NCI-H345 treated with DMSO at 0.1 percent for 48 hours (cell line): ENCODE data around the gene SLC25A21.
"Not testable (repeated sequence)": the region's sequence is repeated elsewhere in the genome, so short reads cannot be mapped to it uniquely, and the experiment has no call there.

Experiments
- DNase-seq: peaks from one replicate; lab custom pipeline; 2025; ENCODE audit not compliant: unreplicated experiment; lab: John Stamatoyannopoulos, UW

The SLC25A21 gene

DNA sequence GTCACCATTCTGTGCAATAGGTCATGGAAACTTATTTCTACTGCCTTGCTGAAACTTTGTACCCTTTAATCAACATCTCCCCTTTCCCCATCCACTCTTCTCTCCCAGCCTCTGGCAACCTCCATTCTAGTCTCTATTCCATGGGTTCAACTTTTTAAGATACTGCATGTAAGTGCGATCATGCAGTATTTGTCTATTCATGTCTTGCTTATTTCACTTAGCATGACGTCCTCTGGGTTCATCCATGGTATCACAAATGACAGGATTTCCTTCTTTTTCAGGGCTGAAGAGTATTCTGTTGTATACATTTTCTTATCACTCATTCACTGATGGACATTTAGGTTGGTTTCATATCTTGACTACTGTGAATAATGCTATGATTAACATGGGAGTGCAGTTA lies 288.4 kb downstream of the SLC25A21 start:
- no peak for DNase-seq

DNA sequence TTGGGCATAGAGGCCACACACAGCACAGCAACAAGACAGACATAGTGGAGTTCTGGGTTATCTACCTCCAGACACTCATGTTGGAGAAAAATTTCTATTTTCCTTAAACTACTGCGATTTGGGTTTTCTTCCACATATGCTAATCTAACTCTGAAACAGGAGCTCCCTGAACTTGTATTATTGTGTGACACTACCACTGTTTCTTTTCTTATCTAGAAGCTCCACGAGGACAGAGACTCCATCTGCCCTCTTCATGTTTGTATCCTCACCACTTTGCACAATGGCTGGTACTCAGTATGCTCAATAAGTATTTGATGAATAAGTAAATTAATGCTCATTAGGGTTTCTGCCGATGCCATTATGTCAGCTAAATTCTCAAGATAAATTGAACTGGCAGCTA lies 292.1 kb downstream of the SLC25A21 start:
- no peak for DNase-seq

DNA sequence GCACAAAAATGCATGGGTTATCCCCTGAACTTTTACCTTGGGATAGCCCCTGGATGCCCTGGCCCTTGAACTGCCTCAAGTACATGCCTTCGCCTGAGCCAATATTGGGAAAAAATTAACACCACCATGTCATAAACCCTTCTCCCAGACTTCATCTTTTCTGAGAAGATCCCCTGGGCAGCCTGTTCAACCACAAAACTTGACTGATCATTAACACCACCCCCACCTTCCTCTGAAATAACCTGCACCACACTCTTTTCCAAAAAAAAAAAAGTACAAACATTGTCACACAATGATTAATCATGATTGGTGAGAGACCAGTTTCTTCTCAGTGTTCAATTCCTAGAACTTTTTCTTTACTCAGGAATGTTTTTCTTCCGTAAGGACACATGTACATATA lies 292.8 kb downstream of the SLC25A21 start:
- no peak for DNase-seq

DNA sequence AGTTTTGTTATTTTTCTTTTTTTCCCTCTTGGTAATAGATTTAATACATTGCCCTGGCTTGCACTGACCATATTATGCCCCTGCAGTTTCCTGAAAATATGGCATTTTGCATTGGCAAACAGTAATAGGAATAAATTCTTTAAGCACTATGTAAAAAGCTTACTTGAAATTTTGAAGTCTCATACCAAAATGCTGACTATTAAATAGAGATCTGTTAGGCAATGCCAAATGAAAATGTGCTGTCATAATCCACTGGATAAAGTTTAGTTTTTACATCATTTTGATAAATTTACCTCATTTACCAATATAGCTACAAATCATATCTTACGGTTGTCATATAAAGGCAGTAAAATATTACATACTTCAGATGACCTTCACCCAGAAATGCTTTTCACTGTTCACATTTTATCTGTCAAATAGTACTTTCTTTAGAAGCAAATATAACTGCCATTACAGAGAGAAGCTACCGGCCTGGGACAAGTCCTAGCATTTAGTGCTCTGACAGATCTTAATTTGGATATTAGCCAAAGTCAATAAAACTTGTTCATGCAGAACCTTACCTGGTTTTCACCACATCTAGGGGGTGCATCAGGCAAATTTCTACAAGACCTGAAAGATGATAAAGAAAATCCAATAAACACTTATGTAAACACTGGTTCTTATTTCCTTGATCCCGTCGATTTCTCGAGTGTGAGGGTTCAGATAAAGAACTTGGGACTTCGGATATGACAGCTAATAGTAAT lies 297.8 kb downstream of the SLC25A21 start:
- DNase-seq, result peak; percentile 51

DNA sequence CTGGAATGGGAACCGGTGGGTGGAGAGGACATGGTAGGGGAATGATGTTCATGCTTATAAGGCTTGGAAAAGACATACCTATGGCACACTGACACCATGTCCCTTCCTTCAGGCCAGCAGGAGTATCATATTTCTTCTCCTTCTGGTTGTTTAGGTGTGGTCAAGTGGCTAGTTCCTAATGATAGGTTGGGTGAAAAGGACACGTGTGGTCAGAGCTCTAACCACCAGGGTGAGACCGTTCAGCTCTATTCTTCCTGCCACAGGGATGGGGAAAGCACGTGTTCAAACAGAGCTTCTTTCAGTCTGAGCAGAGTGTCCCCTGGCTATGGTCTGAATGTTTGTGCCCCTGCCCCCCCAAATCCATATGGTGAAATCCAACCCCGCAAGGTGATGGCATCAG lies 301.6 kb downstream of the SLC25A21 start:
- no peak for DNase-seq

DNA sequence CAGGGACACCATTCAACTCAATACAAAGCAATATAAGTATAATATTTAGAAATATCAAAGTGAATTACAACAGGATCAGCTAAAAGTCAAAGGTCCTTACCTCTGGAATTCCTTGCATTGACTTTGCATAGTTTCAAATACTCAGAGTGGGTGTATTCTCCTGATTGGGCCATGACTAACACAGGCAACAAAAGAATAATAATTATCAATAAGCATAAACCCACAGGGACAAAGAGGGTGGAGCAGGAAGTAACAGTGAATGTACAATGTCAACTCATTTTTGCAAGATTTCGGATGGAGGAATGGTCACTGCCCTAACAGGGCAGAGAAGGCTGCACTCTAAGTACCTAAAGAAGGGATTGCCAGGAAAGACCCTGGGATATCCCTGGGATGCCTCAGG lies 303.3 kb downstream of the SLC25A21 start:
- DNase-seq, result no peak

DNA sequence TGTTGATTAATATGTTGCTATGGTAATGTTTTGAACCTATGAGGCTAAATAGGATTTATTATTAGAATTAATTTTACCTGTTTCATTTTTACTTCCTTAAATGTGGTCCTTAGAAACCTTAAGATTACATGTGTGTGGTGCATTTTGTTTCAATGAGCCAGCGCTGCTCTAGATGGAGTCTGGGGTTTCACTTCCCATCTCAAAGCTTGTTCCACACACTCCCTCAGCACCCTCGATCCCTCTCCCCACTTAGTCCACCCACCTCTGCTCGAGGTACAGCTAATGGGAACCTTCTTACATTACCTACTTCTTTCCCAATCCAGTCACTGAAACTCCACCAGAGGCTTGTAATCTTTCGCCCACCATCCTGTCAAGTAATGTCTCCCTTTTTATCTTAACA lies 305.5 kb downstream of the SLC25A21 start:
- no peak for DNase-seq

DNA sequence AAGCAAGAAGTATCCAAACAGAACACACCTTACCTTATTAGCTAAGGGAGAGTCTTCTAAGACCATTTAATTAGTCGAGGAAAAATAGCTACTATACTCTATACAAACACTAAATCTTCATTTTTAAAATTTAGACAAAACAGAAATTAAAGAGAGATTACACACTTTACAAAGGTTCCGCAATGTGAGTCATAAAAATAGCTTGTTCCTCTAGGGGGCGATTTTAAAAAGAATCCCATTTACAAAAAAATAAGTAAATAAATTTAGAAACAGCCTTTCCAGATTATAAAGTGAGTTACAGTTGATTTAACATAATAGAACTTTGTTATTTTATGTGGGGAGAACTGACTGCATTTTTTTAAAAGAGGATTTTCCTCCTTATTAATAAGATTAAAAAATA lies 309.1 kb downstream of the SLC25A21 start:
- DNase-seq, result no peak

DNA sequence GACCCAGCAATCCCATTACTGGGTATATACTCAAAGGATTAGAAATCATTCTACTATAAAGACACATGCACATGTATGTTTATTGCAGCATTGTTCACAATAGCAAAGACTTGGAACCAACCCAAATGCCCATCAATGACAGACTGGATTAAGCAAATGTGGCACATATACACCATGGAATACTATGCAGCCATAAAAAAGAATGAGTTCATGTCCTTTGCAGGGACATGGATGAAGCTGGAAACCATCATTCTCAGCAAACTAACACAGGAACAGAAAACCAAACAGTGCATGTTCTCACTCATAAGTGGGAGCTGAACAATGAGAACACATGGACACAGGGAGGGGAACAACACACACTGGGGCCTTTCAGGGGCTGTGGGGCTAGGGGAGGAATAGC lies 310.2 kb downstream of the SLC25A21 start:
- not testable (repeated sequence) for DNase-seq

DNA sequence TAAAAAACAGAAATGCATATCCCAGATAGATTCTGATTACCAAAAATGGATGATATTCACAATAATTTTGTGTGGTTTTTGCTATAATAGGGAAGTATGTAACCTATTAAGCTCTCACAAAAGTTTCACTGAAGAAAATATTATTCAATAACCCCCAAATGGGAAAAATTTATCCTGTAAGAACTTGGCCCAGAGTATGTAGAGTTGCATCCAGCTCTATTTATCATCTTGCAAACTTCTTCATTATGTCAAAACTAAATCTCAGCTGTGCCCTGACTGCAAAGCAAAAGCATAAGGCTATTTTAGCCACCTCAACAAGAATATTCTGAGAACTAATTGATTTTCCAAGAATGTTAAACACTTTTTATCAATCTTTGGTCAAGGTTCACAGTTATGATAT lies 311.6 kb downstream of the SLC25A21 start:
- no peak for DNase-seq

DNA sequence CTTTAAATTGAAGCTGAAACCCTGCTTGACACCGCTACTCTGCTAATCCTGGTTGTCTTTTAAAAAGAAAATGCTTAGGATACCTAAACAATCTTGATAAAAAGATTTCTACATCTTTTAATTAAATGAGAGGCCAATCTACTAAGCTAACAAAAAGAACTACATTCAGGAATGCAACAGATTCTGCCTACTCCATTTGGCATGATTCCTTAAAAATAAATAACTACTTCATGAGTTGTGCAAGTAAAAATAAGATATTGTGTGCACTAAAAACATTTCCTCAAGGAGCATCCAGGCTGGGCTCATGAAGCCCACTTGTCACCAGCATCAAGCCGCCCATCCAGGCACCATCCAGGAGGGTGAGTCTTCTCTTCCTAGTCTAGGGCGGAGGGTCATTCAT lies 313.3 kb downstream of the SLC25A21 start:
- no peak for DNase-seq

DNA sequence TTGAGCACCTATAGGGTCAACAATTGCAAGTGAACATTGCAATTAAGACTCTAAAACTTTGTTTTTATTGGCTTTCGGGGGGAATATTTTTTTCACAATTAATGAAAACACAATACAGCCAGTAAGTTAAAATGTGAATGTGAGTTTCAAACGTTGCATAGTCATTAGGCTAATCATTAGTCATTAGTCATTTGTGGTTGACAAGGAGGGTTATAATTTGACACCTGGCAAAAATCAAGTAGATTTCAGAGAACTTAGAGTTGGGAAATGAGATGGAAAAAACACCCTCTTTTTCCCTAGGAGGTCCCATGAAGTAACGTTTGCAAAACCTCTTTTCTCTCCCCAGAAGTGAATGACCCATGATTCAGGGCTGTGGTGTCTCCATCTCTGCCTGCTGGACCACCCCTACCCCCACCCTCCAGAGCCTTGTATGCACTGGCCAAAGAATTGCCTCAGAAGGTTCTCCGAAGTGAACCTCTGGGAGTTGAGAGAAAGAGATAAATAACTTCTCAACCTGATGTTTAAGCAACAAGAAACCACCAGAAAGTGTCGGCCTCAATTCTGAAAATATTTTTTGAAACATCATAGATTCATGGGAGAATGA lies 314.5 kb downstream of the SLC25A21 start:
- DNase-seq, result no peak

DNA sequence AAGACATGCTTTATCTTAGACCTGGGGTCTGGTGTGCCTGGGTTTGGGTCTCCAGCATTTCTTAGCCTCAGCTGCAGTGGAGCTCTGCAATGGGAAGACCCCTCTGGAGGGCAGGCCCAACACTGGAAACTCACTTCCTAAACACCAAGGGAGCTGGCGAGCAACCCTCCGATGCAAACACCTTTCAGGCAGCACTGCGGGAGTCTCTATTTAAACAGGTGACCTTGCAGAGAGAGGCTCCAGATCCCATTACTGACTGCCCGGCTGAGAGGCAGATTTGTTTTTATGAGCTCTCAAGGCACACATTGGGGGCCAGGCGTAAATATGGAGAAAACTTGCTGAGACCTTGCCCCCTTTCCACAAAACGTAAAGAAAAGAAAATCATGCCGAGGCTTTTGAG lies 315.3 kb downstream of the SLC25A21 start:
- peak; percentile 83 for DNase-seq

DNA sequence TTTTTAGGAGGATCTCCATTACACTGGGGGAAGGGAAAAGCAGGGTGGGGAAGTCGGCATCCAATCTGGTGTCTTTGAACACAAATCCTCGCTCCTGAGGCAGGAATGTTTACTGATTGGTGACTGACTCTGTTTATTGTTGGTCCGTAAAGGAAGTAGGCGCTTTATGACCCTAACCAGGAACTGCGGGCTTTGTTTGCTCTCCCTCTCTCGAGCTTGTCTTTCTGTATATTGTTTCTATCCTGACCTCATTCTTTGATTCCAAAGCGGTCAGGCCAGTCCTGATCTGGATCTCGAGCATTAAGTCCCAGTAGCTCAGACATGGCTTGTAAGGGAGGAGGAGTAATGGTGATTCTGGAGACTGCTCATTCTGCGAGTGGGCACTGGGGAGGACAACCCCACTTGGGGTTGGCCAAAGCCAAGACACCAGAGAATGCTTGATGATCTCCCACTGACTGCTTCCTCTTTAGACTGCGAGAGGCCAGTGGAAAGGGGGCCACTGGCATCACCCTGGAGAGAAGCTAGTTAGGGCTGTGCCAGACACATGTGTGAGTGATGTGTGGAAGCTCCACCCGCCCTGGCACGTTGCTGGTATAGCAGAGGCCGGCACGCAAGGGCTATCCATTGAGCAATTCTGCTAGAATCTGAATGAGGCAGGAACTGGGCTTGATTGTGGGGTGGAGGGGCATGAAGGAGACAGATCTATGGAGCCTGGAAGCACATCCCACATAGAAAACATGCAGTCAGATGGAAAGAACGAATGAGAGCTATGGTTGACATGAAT lies 316.1 kb downstream of the SLC25A21 start:
- no peak for DNase-seq

DNA sequence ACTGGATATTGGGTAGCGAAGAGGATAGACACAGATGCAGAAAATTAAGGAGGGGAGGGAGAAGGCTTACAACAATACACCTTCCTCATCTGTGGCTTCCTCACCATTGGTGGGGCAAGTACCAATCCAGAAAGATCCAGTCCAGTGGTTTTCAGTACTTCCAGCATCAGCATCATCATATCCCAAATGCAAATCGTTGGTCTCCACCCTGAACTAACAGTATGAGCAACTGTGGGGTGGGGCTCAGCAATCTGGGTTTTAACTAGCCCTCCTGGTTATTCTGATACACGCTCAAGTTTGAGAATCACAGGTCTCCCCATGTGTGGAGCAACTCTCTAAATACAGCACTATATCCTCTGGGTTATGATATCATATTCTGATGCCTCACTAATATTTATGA lies 317.0 kb downstream of the SLC25A21 start:
- DNase-seq, result no peak

DNA sequence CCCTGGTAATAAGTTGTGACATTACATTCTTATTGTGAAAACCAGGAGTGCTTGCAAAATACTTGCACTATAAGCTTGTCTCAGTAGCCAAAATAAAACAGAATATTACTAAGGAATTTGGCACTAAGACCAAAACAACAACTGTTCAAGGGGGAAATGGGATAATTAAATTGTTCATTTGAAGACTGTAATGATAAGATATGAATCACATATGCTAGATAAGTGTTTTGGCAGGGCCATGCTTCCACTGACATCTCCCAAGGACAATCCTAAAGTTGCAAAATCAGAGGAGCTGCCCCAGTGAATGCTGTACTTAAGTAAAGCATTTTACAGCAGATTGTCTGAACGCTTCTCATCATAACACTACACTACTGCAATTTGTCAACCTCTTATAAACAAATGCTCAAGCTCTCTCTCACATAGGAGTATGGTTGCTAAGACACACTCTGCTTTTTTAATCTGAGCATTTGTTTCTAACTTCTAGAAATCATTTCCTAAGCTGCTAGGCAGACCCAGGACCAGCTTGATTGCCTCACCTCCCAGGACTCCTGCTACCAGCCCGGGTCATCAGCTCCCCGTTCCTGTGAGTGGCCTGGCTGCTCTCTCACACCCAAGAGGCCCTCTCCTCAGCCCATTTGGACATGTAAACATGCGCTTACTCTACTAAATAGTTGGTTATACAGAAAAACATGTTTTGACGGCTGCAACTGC lies 319.3 kb downstream of the SLC25A21 start:
- no peak for DNase-seq

DNA sequence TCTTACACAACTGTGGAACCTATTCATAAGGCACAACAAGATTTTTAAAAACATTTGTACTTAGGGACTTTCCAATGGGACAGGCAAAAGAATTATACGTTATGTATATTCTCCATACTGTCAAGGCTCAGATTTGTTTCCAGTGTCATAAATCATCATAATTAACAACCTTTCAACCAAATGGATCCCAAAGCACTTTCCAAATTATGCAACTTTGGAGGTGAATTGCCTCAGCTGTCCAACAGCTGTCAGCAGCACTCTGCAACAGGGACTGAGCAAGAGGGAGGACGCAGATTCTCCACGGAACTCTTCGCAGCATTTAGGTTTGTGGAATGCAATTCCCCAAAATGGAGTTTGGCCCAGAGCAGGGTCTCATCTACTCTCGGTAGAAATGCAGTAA lies 324.2 kb downstream of the SLC25A21 start:
- no peak for DNase-seq

DNA sequence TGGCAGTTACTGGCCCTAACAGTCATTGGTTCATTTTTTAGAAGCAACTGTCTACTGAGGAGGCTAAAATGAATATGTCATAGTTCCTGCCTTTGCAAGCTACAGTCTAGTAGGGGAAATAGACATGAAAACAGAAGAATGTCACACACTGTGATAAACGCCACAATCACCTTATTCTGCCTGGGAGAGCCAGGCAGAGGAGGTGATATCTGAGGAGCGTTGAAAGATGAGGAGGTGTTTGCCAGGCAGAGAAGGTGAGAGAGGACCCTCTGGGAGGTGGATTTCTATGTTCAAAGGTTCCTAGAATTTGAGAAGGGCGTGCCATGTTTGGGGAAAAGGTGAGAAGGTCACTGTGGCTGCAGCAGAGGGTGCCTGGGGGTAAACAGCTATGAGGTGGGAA lies 325.0 kb downstream of the SLC25A21 start:
- no peak for DNase-seq

DNA sequence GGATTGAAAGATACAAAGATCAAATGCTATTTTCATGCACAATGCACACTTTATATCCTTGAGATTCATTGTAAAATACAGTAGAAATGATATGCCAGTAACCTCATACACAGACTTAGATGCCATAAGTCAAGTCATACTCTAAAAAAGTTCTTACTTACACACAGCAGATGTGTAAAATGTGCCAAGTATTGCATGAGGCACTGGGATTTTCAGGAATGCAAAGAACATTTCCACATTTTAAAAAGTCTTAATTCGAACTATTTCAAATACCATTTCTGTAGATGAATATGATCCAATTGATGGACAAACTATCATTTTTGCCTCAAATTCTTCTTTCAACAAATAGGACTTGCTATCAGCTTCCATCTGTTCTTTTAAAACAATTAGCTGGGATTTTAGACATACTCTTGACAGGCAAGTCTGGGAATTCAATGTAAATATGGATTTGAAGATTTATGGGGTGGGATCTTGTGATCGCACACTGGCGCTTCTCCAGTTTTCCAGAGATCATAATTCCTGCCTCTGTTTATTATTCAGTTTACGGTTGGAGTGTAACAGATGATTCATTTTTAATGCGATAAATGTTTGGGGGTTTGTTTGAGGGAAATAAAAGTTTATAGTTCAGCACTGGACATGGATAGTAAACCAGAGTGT lies 326.9 kb downstream of the SLC25A21 start:
- no peak for DNase-seq

DNA sequence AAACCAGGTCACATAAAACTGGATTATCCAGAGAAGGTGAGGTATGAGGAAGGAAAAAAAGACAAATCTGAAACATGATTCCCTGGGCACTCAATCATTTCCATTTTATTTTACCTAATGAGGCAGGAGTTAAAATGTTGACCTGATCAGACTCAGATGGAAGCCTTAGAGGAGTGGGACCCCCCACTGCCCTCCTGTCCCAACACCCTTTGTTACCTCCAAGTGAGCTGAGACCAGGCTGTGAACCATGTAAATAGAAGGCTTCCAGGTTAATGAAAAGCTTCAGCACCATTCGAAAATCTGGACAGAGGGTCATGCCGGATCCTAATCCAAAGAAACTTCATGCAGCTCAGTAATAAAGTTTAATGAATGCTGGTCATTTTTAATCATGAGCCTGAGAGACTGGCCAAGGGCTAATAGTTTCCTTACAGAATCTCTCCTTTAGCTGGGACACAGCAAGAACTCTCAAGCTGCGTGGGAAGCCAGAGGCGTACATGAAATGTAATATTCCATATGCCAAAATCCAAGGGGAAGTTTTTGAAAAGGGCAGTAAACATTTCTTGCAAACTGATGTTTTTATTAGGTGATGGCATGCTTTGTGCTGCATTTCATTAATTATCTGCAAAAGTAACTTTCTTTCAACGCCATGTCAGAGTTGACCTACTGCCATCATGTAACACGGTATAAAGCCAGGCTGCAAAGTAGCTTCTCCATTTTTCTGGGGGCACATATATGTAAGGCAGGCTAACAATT lies 327.8 kb downstream of the SLC25A21 start:
- no peak for DNase-seq
